ENCODE data around the gene ZBTB46. TPM values are rescaled to one million over a fixed set of nuclear protein-coding genes. Genes with fewer than 3 reads are reported as not detected.

The ZBTB46 gene
- total RNA-seq, 1 donor from 2014 or later, result 7.4 TPM

GRCh38 chr20:63742381-63743024, 88.6 kb downstream of the ZBTB46 start:
- Histone ChIP-seq H3K36me3 (peaks cover 0 to 19% of the 10 kb centered on the region in 2 donors), H3K9me3 (no peaks in the 10 kb centered on the region), H3K4me1 (peaks cover 34% of the 10 kb centered on the region), H3K27ac (peak overlapping the region; percentile 84), H3K4me3 (no peak overlapping the region), H3K27me3 (no peaks in the 10 kb centered on the region)
- intact Hi-C loops (cut with DNase I), result no loop called here
- DNase-seq (ENCODE audit: extremely low spot score in 2 of 2), result no peak
- no peak for TF ChIP-seq POLR2AphosphoS5 (IDR thresholded peaks at IDR 0.05; ENCODE audit: insufficient read depth in 1 of 2, low read depth in 1 of 2)
- no peak for TF ChIP-seq CTCF (IDR thresholded peaks at IDR 0.05)
- TF ChIP-seq POLR2A (IDR thresholded peaks at IDR 0.05), result no peak

- peaks cover 0 to 19% of the 10 kb centered on the region in 2 donors for H3K36me3 ChIP-seq
- H3K4me1 ChIP-seq, result peaks cover 41% of the 10 kb centered on the region
- TF ChIP-seq CTCF (IDR thresholded peaks at IDR 0.05) (no peak), POLR2A (IDR thresholded peaks at IDR 0.05) (no peak), POLR2AphosphoS5 (IDR thresholded peaks at IDR 0.05; ENCODE audit: insufficient read depth in 1 of 2, low read depth in 1 of 2) (no peak)
- peak overlapping the region; percentile 84 for H3K27ac ChIP-seq
- intact Hi-C loops (cut with DNase I), result no loop called here
- H3K27me3 ChIP-seq, result no peaks in the 10 kb centered on the region
- peak overlapping the region; percentile 54 to 85 for H3K4me3 ChIP-seq
- no peak for DNase-seq (ENCODE audit: extremely low spot score in 2 of 2)
- H3K9me3 ChIP-seq, result no peaks in the 10 kb centered on the region
Measured at GRCh38 chr20:63741676-63742380, 89.2 kb downstream of the ZBTB46 start.

GRCh38 chr20:63741354-63741675, 89.7 kb downstream of the ZBTB46 start:
- Histone ChIP-seq H3K4me1 (peaks cover 46% of the 10 kb centered on the region), H3K9me3 (no peaks in the 10 kb centered on the region), H3K4me3 (peak overlapping the region; percentile 54 to 85), H3K36me3 (peaks cover 0 to 19% of the 10 kb centered on the region in 2 donors), H3K27ac (peak overlapping the region; percentile 84), H3K27me3 (no peaks in the 10 kb centered on the region)
- intact Hi-C loops (cut with DNase I), result no loop called here
- DNase-seq (ENCODE audit: extremely low spot score in 2 of 2), result no peak
- no peak for TF ChIP-seq CTCF (IDR thresholded peaks at IDR 0.05)
- TF ChIP-seq POLR2A (IDR thresholded peaks at IDR 0.05), result no peak
- no peak for TF ChIP-seq POLR2AphosphoS5 (IDR thresholded peaks at IDR 0.05; ENCODE audit: insufficient read depth in 1 of 2, low read depth in 1 of 2)

GRCh38 chr20:63740627-63741353, 90.3 kb downstream of the ZBTB46 start:
- peak in 1 of 2 donors; percentile 96 for DNase-seq (ENCODE audit: extremely low spot score in 2 of 2)
- H3K4me1 ChIP-seq, result peaks cover 50% of the 10 kb centered on the region

More at GRCh38 chr20:63740627-63741353, 90.3 kb downstream of the ZBTB46 start:
- no peak for TF ChIP-seq CTCF (IDR thresholded peaks at IDR 0.05)
- TF ChIP-seq POLR2A (IDR thresholded peaks at IDR 0.05), result peak in 1 of 2 donors; percentile 56
- peak; percentile 84 to 95 for TF ChIP-seq POLR2AphosphoS5 (IDR thresholded peaks at IDR 0.05; ENCODE audit: insufficient read depth in 1 of 2, low read depth in 1 of 2)
- no peaks in the 10 kb centered on the region for H3K27me3 ChIP-seq
- no peaks in the 10 kb centered on the region for H3K9me3 ChIP-seq
- H3K27ac ChIP-seq, result peak overlapping the region; percentile 84
- peaks cover 0 to 21% of the 10 kb centered on the region in 2 donors for H3K36me3 ChIP-seq
- intact Hi-C loops (cut with DNase I), result no loop called here
- H3K4me3 ChIP-seq, result peak overlapping the region; percentile 54 to 85

Measured in vagina (tissue), 2 donors.